ENCODE data around the gene PANX1. TPM values are rescaled to one million over a fixed set of nuclear protein-coding genes. Genes with fewer than 3 reads are reported as not detected.

The PANX1 gene
- total and polyA plus RNA-seq, 2 donors, result 5.3 to 14.4 TPM

- WGBS, result 90% methylated on average over 5 of the region's 5 CpGs
These were observed 70.8 kb downstream of the PANX1 start for GRCh38 chr11:94199136-94200130.

GRCh38 chr11:94201004-94201465, 72.4 kb downstream of the PANX1 start:
- H3K4me3 ChIP-seq (ENCODE audit: low read length in 2 of 2), result no peak overlapping the region
- H3K27ac ChIP-seq (ENCODE audit: low read depth in 1 of 2, low read length in 1 of 2), result no peak overlapping the region
- no peaks in the 10 kb centered on the region for H3K36me3 ChIP-seq (ENCODE audit: control insufficient read depth in 2 of 2, insufficient read depth in 2 of 2, low read length in 1 of 2)
- H3K4me1 ChIP-seq (ENCODE audit: control insufficient read depth in 2 of 2, insufficient read depth in 2 of 2, low read length in 2 of 2), result no peaks in the 10 kb centered on the region
- 73% methylated on average over 3 of the region's 3 CpGs for WGBS
- no peaks in the 10 kb centered on the region for H3K9me3 ChIP-seq (ENCODE audit: control insufficient read depth in 2 of 2, insufficient read depth in 1 of 2, low read length in 1 of 2)
- DNase-seq (ENCODE audit: low read depth in 6 of 9, low spot score in 9 of 9), result no peak
- H3K27me3 ChIP-seq (ENCODE audit: control insufficient read depth in 2 of 2, insufficient read depth in 1 of 2, low read length in 1 of 2), result no peaks in the 10 kb centered on the region

More at GRCh38 chr11:94199136-94200130, 70.8 kb downstream of the PANX1 start:
- no peak overlapping the region for H3K4me3 ChIP-seq (ENCODE audit: low read length in 2 of 2)
- no peaks in the 10 kb centered on the region for H3K27me3 ChIP-seq (ENCODE audit: control insufficient read depth in 2 of 2, insufficient read depth in 1 of 2, low read length in 1 of 2)
- H3K27ac ChIP-seq (ENCODE audit: low read depth in 1 of 2, low read length in 1 of 2), result no peak overlapping the region
- no peaks in the 10 kb centered on the region for H3K36me3 ChIP-seq (ENCODE audit: control insufficient read depth in 2 of 2, insufficient read depth in 2 of 2, low read length in 1 of 2)
- no peaks in the 10 kb centered on the region for H3K9me3 ChIP-seq (ENCODE audit: control insufficient read depth in 2 of 2, insufficient read depth in 1 of 2, low read length in 1 of 2)
- no peak for DNase-seq (ENCODE audit: low read depth in 6 of 9, low spot score in 9 of 9)
- no peaks in the 10 kb centered on the region for H3K4me1 ChIP-seq (ENCODE audit: control insufficient read depth in 2 of 2, insufficient read depth in 2 of 2, low read length in 2 of 2)

GRCh38 chr11:94203070-94203469, 74.4 kb downstream of the PANX1 start:
- no peaks in the 10 kb centered on the region for H3K27me3 ChIP-seq (ENCODE audit: control insufficient read depth in 2 of 2, insufficient read depth in 1 of 2, low read length in 1 of 2)
- no peak for DNase-seq (ENCODE audit: low read depth in 6 of 9, low spot score in 9 of 9)

GRCh38 chr11:94211261-94211830, 82.7 kb downstream of the PANX1 start:
- no peak for DNase-seq (ENCODE audit: low read depth in 6 of 9, low spot score in 9 of 9)
- H3K4me3 ChIP-seq (ENCODE audit: low read length in 2 of 2), result no peak overlapping the region
- WGBS, result 90% methylated on average over 2 of the region's 2 CpGs

More at GRCh38 chr11:94203070-94203469, 74.4 kb downstream of the PANX1 start:
- H3K4me3 ChIP-seq (ENCODE audit: low read length in 2 of 2), result no peak overlapping the region
- H3K9me3 ChIP-seq (ENCODE audit: control insufficient read depth in 2 of 2, insufficient read depth in 1 of 2, low read length in 1 of 2), result no peaks in the 10 kb centered on the region
- H3K36me3 ChIP-seq (ENCODE audit: control insufficient read depth in 2 of 2, insufficient read depth in 2 of 2, low read length in 1 of 2), result no peaks in the 10 kb centered on the region
- WGBS, result 98% methylated on average over 3 of the region's 3 CpGs
- H3K27ac ChIP-seq (ENCODE audit: low read depth in 1 of 2, low read length in 1 of 2), result no peak overlapping the region
- no peaks in the 10 kb centered on the region for H3K4me1 ChIP-seq (ENCODE audit: control insufficient read depth in 2 of 2, insufficient read depth in 2 of 2, low read length in 2 of 2)

GRCh38 chr11:94212898-94213297, 84.3 kb downstream of the PANX1 start:
- H3K27me3 ChIP-seq (ENCODE audit: control insufficient read depth in 2 of 2, insufficient read depth in 1 of 2, low read length in 1 of 2), result no peaks in the 10 kb centered on the region
- no peak overlapping the region for H3K4me3 ChIP-seq (ENCODE audit: low read length in 2 of 2)
- no peaks in the 10 kb centered on the region for H3K4me1 ChIP-seq (ENCODE audit: control insufficient read depth in 2 of 2, insufficient read depth in 2 of 2, low read length in 2 of 2)
- no peak for DNase-seq (ENCODE audit: low read depth in 6 of 9, low spot score in 9 of 9)
- 92% methylated on average over 2 of the region's 2 CpGs for WGBS
- no peaks in the 10 kb centered on the region for H3K9me3 ChIP-seq (ENCODE audit: control insufficient read depth in 2 of 2, insufficient read depth in 1 of 2, low read length in 1 of 2)
- no peak overlapping the region for H3K27ac ChIP-seq (ENCODE audit: low read depth in 1 of 2, low read length in 1 of 2)
- H3K36me3 ChIP-seq (ENCODE audit: control insufficient read depth in 2 of 2, insufficient read depth in 2 of 2, low read length in 1 of 2), result no peaks in the 10 kb centered on the region

More at GRCh38 chr11:94211261-94211830, 82.7 kb downstream of the PANX1 start:
- Histone ChIP-seq H3K27me3 (ENCODE audit: control insufficient read depth in 2 of 2, insufficient read depth in 1 of 2, low read length in 1 of 2) (no peaks in the 10 kb centered on the region), H3K36me3 (ENCODE audit: control insufficient read depth in 2 of 2, insufficient read depth in 2 of 2, low read length in 1 of 2) (no peaks in the 10 kb centered on the region), H3K9me3 (ENCODE audit: control insufficient read depth in 2 of 2, insufficient read depth in 1 of 2, low read length in 1 of 2) (no peaks in the 10 kb centered on the region), H3K4me1 (ENCODE audit: control insufficient read depth in 2 of 2, insufficient read depth in 2 of 2, low read length in 2 of 2) (no peaks in the 10 kb centered on the region), H3K27ac (ENCODE audit: low read depth in 1 of 2, low read length in 1 of 2) (no peak overlapping the region)

GRCh38 chr11:94217705-94218104, 89.1 kb downstream of the PANX1 start:
- Histone ChIP-seq H3K36me3 (ENCODE audit: control insufficient read depth in 2 of 2, insufficient read depth in 2 of 2, low read length in 1 of 2) (no peaks in the 10 kb centered on the region), H3K4me1 (ENCODE audit: control insufficient read depth in 2 of 2, insufficient read depth in 2 of 2, low read length in 2 of 2) (no peaks in the 10 kb centered on the region), H3K9me3 (ENCODE audit: control insufficient read depth in 2 of 2, insufficient read depth in 1 of 2, low read length in 1 of 2) (peaks cover 0 to 9% of the 10 kb centered on the region in 2 donors), H3K27me3 (ENCODE audit: control insufficient read depth in 2 of 2, insufficient read depth in 1 of 2, low read length in 1 of 2) (no peaks in the 10 kb centered on the region), H3K4me3 (ENCODE audit: low read length in 2 of 2) (no peak overlapping the region), H3K27ac (ENCODE audit: low read depth in 1 of 2, low read length in 1 of 2) (no peak overlapping the region)
- no peak for DNase-seq (ENCODE audit: low read depth in 6 of 9, low spot score in 9 of 9)
- 93% methylated on average over 1 of the region's 1 CpG for WGBS

GRCh38 chr11:94218372-94218771, 89.7 kb downstream of the PANX1 start:
- Histone ChIP-seq H3K4me3 (ENCODE audit: low read length in 2 of 2) (no peak overlapping the region), H3K9me3 (ENCODE audit: control insufficient read depth in 2 of 2, insufficient read depth in 1 of 2, low read length in 1 of 2) (peaks cover 0 to 9% of the 10 kb centered on the region in 2 donors), H3K36me3 (ENCODE audit: control insufficient read depth in 2 of 2, insufficient read depth in 2 of 2, low read length in 1 of 2) (no peaks in the 10 kb centered on the region), H3K27ac (ENCODE audit: low read depth in 1 of 2, low read length in 1 of 2) (no peak overlapping the region), H3K27me3 (ENCODE audit: control insufficient read depth in 2 of 2, insufficient read depth in 1 of 2, low read length in 1 of 2) (no peaks in the 10 kb centered on the region), H3K4me1 (ENCODE audit: control insufficient read depth in 2 of 2, insufficient read depth in 2 of 2, low read length in 2 of 2) (no peaks in the 10 kb centered on the region)
- no peak for DNase-seq (ENCODE audit: low read depth in 6 of 9, low spot score in 9 of 9)
- WGBS, result 89% methylated on average over 2 of the region's 2 CpGs

GRCh38 chr11:94219771-94220170, 91.1 kb downstream of the PANX1 start:
- Histone ChIP-seq H3K9me3 (ENCODE audit: control insufficient read depth in 2 of 2, insufficient read depth in 1 of 2, low read length in 1 of 2) (peaks cover 0 to 9% of the 10 kb centered on the region in 2 donors), H3K36me3 (ENCODE audit: control insufficient read depth in 2 of 2, insufficient read depth in 2 of 2, low read length in 1 of 2) (no peaks in the 10 kb centered on the region), H3K27ac (ENCODE audit: low read depth in 1 of 2, low read length in 1 of 2) (no peak overlapping the region), H3K4me1 (ENCODE audit: control insufficient read depth in 2 of 2, insufficient read depth in 2 of 2, low read length in 2 of 2) (no peaks in the 10 kb centered on the region), H3K4me3 (ENCODE audit: low read length in 2 of 2) (no peak overlapping the region), H3K27me3 (ENCODE audit: control insufficient read depth in 2 of 2, insufficient read depth in 1 of 2, low read length in 1 of 2) (no peaks in the 10 kb centered on the region)
- WGBS, result 91% methylated on average over 5 of the region's 5 CpGs
- DNase-seq (ENCODE audit: low read depth in 6 of 9, low spot score in 9 of 9), result no peak

- H3K4me1 ChIP-seq (ENCODE audit: control insufficient read depth in 2 of 2, insufficient read depth in 2 of 2, low read length in 2 of 2), result no peaks in the 10 kb centered on the region
These were observed 95.4 kb downstream of the PANX1 start for GRCh38 chr11:94224078-94224477.

More at GRCh38 chr11:94224078-94224477, 95.4 kb downstream of the PANX1 start:
- Histone ChIP-seq H3K36me3 (ENCODE audit: control insufficient read depth in 2 of 2, insufficient read depth in 2 of 2, low read length in 1 of 2) (no peaks in the 10 kb centered on the region), H3K9me3 (ENCODE audit: control insufficient read depth in 2 of 2, insufficient read depth in 1 of 2, low read length in 1 of 2) (no peaks in the 10 kb centered on the region), H3K4me3 (ENCODE audit: low read length in 2 of 2) (no peak overlapping the region), H3K27me3 (ENCODE audit: control insufficient read depth in 2 of 2, insufficient read depth in 1 of 2, low read length in 1 of 2) (no peaks in the 10 kb centered on the region), H3K27ac (ENCODE audit: low read depth in 1 of 2, low read length in 1 of 2) (no peak overlapping the region)
- WGBS, result 67% methylated on average over 3 of the region's 3 CpGs
- no peak for DNase-seq (ENCODE audit: low read depth in 6 of 9, low spot score in 9 of 9)
